Measurements from ENCODE around the gene TVP23A.

DNA sequence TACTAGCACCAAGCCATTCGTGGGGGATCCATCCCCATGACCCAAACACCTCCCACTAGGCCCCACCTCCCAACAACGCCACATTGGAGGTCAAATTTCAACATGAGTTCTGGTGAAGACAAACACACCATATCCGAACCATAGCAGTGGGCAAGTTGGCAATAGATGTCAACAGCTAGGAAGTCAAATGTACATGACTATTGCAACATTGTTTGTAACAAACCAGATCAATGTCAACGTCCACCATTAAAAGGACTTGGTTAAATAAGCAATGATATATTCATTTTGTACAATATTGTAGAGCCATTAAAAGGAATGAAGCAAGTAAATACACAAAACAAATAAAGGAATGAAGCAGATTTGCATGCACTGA lies 31.9 kb upstream of the TVP23A start:
- TF ChIP-seq, protein P1, sequence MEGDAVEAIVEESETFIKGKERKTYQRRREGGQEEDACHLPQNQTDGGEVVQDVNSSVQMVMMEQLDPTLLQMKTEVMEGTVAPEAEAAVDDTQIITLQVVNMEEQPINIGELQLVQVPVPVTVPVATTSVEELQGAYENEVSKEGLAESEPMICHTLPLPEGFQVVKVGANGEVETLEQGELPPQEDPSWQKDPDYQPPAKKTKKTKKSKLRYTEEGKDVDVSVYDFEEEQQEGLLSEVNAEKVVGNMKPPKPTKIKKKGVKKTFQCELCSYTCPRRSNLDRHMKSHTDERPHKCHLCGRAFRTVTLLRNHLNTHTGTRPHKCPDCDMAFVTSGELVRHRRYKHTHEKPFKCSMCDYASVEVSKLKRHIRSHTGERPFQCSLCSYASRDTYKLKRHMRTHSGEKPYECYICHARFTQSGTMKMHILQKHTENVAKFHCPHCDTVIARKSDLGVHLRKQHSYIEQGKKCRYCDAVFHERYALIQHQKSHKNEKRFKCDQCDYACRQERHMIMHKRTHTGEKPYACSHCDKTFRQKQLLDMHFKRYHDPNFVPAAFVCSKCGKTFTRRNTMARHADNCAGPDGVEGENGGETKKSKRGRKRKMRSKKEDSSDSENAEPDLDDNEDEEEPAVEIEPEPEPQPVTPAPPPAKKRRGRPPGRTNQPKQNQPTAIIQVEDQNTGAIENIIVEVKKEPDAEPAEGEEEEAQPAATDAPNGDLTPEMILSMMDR (IDR thresholded peaks at IDR 0.05): no peak
- TF ChIP-seq POLR2A (IDR thresholded peaks at IDR 0.05): no peak
